GM18861 (cell line): Measurements from ENCODE around the gene ZNF480.
A peak's percentile ranks its signal among the peaks of the same experiment; 100 is the strongest.
"Not testable (repeated sequence)": the region's sequence is repeated elsewhere in the genome, so short reads cannot be mapped to it uniquely, and the experiment has no call there.

Experiments
- ATAC-seq: cut with Tn5 transposase; IDR thresholded peaks from one replicate; pipeline ENCODE4 v1.9.1; 2021; ENCODE audit not compliant: unreplicated experiment

The ZNF480 gene

DNA sequence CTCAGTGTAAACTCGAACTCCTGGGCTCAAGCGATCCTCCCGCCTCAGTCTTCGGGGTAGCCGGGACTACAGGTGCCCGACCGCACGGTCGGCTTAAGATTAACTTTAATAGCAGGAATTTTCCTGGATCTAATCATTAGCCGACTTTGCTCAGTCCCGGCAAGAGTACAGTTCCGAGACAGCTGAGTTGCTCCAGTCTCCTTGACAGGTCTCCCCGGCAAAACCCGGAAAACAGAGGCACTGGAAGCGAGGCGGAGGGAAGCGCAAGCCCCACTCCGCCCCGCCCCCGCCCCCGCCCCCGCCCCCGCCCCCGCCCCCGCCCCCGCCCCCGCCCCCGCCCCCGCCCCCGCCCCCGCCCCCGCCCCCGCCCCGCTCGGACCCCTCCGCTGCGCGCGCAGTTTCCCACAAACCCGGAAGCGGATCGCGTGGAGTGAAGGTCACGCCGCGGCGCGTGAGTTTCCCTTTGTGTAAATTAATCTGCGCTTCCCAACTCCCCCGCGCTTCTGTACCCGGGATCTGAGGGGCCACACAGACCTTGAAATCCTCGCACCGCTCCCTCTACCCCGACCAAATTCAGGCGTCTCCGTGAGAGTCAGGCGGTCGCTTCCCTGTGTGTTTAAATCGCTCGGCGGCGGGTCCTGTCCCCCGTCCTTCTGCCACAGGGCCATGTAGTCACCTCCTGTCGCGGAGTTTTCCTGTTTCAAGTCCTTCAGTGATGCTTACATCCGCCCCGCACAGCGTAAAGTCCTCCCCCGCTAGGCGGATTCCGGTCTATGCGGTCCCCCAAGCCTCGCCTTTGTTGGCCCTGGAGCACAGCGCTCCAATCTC, at the start of gene ZNF480:
Gene ZNF480 (plus strand): TSS at position 397 of the 828 bp plus-strand sequence. CDS start 3,244 bp downstream, outside the sequence.
- no peak for ATAC-seq

DNA sequence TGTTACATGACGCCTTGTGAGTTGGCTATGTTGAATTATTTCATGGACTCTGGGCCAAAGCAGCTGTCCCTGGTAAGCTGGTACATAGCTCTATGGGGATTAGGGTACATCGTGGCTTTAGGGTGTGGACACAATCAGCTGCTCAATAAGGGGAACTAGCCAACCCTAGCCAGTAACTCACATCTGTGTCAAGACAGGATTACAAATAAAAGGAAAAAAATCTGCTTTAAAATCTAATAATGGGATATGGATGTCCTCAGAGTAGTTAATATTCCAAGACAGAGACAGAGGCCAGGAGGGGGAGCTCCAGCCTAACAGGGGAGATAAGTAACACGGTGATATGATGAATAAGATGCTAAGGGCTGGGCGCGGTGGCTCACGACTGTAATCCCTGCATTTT, 48.7 kb upstream of the ZNF480 start:
- no peak for ATAC-seq

DNA sequence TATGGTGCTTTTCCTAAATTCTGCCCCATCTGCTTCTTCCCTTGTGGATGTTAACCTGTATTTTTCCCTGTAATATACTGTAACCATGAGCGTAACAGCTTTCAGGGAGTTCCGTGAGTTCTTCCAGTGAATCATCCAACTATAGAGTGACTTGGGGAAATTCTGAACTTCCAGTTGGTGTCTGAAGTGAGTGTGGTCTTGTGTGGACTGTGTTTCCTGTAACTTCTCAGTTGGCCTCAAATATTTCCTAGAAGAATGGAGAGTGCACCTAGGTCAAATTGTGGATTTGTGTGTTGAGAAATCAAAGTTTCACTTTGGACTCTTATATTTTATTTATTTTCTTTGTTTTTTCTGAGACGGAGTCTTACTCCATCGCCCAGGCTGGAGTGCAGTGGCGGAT, 38.5 kb upstream of the ZNF480 start:
- ATAC-seq: no peak

DNA sequence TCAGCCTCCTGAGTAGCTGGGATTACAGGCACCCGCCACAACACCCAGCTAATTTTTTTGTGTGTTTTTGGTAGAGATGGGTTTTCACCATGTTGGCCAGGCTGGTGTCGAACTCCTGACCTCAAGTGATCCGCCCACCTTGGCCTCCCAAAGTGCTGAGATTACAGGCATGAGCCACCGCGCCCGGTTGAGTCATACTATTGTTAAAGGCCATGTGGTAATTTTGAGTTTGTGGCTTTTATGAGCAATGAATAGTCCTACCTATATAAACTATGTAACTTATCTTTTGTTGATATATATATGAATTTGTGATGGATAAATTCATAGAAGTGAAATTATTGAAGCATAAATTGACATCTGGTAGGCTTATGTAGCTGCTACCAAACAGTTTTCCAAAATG, 31.4 kb upstream of the ZNF480 start:
- ATAC-seq: not testable (repeated sequence)

DNA sequence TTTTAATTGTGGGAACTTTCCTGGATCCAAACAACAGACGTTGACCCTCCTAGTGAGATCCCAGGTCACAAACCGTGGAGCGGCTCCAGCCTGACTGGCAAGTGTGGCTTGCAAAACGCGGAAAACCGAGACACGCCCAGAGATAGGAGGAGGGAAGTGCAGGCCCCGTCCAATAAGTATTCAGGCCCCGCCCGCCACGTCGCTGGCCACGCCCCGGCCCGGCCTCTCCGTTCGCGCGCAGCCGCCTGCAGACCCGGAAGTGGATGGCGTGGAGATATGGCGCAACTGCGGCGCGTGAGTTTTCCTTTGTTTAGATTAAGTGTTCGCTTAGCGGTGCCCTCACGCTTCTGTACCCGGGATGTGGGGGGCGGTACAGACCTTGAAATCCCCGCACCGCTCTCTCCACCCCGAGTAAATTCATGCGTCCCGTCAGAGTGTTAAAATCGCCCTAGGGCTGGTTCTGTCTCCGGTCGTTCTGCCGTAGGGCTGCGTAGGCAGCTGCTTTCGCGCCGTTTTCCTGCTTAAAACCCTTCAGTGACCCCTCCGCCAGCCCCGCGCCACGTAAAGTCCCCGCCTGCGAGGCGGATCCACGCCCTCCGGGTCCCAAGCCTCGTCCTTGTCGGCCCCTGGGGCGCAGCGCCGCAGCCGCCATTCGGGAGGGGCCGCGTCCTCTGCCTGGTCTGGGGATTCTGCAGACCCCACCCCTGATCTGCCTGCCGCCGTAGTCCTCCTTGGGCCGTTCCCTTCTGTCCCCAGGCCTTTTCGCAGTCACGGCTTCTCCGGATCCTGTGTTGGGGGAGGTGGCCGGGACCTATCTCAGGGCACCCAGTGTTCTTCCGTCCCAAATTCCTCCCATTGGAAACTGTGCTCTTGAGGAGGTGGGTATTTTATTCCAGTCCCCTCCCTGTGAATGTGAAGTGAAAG, 27.4 kb upstream of the ZNF480 start, which contains the start of gene ZNF766:
Gene ZNF766 (plus strand): TSS at position 250 of the 924 bp plus-strand sequence. CDS start 27 bp downstream, at position 277.
- peak; percentile 88 for ATAC-seq

DNA sequence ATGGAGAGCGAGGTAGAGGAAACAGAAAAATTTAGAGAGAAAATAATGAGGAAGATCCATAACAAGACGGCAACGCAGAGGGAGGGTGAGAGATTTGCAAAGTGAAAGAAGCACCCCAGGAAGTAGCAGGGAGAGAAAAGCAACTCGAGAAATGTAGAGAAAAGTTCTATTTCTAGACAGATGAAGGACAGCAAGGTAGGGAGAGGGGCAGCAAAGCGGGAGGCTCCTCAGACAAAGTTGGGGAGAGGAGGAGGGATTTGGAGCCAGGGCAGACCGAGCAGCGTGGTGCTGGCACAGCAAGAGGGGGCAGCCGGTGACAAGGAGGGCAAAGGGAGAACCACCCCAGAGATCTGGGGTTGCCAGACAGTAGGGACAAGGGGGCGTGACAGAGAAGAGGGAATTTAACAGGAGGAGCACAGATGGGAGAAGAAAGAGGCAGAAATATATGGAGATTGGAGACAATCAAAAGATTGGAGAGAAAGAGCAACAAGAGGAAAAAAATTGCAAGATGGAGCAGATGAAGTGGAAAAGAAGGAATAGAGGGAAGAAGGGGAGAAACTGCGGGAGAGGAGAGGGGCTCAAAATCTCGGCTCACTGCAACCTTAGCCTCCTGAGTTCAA, 26.6 kb upstream of the ZNF480 start:
- ATAC-seq: no peak

DNA sequence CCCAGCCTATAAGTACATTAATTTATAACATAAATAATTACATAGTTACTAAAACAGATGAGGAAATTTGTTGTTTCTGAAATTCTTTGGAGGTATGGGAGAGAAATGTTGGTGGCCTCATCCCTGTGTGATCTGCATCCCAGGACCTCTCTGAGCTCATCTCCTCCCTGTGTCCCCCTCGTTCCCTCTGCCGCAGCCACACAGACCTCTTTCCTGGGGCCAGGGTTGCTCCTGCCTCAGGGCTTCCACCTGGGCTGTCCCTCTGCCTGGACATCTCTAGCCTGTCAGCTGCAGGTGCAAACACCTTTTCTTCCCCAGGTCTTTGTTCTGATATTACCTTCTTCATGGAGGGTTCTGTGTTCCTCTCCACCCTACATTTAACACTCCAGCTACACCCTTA, 23.7 kb upstream of the ZNF480 start:
- no peak for ATAC-seq

DNA sequence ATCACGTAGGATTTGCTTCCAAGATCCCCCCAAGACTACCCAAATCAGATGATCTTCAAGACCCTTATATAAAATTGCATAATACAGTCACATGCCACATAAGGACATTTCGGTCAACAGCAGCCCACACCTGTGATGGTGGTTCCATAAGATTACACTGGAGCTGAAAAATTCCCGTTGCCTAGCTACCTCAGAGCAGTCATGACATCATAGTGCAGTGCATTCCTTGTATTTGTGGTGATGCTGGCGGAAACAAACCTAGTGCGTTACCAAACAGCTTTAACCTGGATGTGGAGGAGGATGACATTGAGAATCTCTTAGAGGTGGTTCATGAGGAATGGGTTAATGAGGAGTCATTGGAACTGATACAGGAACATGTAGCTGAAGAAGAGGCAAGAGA, 22.8 kb upstream of the ZNF480 start:
- no peak for ATAC-seq

DNA sequence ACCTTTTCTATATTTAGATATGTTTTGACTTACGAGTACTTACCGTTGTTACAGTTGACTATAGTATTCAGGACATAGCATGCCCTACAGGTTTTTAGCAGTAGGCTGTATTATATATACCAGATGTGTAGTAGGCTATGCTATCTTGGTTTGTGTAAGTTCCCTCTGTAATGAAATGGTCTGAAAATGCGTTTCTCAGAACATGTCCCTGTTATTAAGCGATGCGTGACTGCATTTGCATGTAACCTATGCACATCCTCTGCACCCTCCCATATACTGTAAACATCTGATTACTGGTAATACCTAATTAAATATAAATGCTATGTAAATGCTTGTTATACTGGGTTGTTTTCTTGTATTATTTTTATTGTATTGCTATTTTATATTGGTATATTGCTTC, 21.0 kb upstream of the ZNF480 start:
- ATAC-seq: no peak

DNA sequence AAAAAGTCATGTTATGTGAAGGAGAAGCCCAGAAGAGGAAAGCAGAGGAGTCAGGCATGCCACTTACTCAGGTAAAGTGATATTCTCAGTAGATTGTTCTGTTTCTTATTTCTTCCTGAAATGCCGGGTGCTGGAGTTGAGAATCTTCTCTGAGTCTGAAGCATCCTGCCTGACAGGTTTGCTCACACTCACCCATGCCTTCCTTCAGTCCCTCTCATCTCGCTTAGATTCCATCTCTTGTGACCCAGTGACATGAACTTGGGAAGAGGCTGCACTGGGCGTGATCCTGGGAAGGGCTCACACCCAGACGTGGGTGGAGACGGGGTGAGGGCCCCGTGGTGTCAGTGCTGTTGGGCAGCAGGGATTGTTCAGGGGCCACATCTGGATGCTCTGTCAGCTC, 19.5 kb upstream of the ZNF480 start:
- no peak for ATAC-seq

DNA sequence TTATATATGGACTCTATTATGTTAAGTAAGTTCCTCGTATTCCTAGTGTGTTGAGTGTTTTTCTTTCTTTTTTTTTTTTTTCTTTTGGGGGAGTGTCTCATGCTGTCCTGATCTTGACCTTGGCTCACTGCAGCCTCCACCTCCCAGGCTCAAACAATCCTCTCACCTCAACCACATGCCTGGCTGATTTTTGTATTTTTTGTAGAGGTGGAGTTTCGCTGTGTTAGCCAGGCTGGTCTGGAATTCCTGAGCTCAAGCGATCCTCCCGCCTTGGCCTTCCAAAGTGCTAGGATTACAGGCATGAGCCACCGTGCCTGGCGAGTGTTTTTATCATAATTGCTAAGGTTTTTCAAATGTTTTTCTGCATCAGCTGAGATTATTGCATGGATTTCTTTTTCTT, 10.7 kb upstream of the ZNF480 start:
- ATAC-seq: no peak

DNA sequence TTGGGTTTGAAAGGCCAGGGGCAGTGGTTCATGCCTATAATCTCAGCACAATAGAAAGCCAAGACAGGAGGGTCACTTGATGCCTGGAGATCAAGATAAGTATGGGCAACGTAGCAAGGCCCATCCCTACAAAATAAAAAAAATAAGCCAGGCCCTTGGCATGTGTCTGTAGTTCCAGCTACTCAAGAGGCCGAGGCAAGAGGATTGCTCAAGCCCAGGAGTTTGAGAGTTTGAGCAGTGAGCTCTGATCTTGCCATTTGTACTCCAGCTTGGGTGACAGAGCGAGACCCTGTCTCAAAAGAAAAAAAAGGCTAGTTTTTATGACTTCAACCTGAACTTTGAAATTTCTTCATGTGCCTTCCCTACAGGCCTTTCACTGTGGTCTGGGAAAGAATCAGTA, 5.2 kb upstream of the ZNF480 start:
- ATAC-seq: no peak

DNA sequence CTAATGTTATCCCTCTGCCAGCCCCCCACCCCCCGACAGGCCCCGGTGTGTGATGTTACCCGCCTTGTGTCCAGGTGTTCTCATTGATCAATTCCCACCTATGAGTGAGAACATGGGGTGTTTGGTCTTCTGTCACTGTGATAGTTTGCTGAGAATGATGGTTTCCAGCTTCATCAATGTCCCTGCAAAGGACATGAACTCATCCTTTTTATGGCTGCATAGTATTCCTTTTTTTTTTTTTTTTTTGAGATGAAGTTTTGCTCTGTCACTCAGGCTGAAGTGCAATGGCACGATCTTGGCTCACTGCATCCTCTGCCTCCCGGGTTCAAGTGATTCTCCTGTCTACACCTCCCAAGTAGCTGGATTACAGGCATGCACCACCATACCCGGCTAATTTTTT, 4.0 kb upstream of the ZNF480 start:
- ATAC-seq: not testable (repeated sequence)

DNA sequence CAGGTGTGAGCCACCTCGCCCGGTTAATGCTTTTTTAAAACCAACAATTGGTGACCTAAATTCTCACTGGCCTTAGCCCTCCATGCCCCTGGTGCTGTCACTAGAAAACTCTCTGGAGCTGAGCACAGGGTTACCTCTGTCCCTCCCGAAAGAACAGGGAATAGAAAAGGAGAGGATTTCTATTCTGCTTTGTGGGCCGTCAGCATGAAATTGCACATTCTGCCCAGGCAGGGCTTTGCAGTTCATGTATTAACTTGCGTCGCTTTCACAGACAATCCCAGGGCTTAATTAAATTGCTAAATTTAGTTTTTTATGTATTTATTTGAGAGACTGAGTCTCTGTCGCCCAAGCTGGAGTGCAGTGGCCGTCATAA, 583 bp upstream of the ZNF480 start:
- ATAC-seq: no peak

DNA sequence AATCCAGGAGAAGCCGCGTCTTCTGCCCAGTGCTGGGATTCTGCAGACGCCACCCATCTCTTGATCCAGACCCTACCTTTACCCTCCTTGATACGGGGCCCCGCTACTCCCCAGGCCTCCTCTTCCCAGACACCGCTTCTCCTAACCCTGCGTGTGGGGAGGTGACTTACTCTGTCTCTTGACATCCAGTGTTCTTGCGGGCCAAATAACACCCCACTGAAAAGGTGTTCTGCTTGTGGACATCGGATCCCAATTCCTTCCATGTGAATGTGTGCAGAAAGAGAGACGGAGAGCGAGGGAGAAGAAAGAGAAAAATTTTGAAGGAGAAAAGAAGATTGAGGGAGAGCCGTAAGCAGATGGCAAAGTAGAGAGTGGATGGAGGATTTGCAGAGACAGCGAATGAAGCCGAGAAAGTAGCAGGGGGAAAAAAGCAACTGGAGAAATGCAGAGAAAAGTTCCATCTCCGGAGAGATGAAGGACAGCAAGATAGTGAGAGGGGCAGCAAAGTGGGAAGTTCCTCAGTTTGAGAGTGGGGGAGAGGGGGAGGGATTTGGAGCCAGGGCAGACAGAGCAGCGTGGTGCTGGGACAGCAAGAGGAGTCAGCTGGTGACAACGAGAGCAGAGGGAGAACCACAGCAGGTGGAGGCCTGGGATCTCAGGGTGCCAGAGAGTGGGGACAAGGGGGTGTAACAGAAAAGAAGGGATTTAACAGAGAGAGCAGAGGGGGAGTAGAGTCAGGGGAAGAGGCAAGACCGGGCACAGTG, 814 bp downstream of the ZNF480 start:
- ATAC-seq: no peak

DNA sequence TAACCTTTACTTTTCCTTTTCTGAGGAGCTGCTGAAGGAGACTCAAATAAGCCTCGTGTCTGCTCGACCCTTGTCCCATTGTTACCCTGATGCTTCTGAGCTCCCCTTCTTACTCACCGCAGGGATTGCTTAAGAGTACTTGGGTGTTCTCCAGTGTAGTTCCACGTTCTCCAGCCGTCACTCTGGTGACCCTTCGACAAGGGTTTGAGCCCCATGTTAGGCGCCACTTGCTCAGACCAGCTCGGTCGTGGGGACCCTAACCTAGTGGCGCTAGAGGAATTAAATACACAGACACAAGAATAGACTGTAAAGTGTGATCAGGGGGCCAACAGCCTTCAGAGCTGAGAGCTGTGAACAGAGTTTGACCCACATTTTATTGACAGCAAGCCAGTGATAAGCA, 10.3 kb downstream of the ZNF480 start:
- no peak for ATAC-seq

DNA sequence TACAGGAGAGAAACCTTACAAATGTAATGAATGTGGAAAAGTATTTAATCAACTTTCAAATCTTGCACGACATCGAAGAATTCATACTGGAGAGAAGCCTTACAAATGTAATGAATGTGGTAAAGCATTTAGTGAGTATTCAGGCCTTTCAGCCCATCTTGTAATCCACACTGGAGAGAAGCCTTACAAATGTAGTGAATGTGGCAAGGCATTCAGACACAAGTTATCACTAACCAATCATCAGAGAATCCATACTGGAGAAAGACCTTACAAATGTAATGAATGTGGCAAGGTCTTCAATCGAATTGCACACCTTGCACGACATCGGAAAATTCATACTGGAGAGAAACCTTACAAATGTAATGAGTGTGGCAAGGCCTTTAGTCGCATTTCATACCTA, 25.5 kb downstream of the ZNF480 start:
- ATAC-seq: no peak

DNA sequence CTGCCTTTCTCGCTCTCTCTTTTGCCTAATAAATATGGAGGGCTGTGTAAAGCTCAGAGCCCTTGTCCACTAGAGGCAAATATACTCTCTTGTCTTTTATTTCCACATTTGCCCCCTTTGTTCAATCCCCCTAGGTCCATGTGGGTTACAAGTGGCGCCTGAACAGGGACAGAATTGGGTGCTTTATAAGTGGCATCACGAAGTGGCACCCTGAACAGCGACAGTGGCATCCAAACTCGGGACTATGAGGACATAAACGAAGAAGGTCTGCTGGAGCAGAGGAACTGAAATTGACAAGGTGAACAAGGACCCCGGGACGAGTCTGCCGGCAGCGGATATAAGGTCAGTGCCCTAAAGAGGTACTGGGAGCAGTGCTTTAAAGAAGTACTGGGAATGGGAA, 34.8 kb downstream of the ZNF480 start:
- ATAC-seq: no peak

DNA sequence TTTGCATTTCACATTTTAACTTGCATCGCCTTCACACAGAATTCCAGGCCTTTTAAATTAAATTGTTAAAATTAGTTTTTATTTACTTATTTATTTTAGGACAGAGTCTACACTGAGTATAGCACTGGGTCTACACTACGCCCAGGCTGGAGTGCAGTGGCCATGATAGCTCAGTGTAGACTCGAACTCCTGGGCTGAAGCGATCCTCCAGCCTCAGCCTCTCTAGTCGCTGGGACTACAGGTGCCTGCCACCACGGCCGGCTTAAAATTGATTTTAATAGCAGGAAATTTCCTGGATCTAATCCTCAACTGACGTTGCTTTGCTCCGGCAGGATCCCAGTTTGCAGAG, 38.8 kb downstream of the ZNF480 start:
- no peak for ATAC-seq

DNA sequence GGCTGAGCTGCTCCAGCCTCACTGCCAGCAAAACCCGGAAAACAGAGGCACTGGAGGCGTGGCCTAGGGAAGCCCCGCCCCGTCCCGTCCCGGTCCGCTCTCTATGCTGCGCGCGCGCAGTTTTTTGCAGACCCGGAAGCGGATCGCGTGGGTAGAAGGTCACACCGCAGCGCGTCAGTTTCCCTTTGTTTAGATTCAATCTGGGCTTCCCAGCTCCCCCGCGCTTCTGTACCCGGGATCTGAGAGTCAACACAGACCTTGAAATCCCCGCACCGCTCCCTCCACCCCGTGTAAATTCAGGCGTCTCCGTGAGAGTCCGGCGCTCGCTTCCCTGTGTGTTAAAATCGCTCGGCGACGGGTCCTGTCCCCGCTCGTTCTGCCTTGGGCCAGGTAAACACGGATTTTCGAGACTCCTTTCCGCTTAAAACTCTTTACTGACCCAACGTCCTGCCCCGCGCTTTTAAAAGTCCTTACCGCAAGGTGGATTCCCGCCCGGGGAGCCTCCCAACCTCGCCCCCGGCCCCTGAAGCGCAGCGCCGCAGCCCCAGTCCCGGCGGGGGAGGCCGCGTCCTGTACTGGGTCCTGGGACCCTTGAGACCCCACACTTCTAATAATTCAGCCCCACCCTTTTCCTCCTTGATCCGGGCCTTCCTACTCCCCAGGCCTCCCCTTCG, 39.3 kb downstream of the ZNF480 start, which contains the start of gene ZNF610:
Gene ZNF610 (plus strand): TSS at position 127 of the 674 bp plus-strand sequence. CDS start 12,930 bp downstream, outside the sequence.
- ATAC-seq: no peak
